Activated naive CD4-positive, alpha-beta T cell treated with anti-CD3 and anti-CD28 coated beads, Interleukin-2, amount 50 U/mL, for 24 hours (primary cell): ENCODE measurements around the gene IL11.
"Not testable (repeated sequence)": the region's sequence is repeated elsewhere in the genome, so short reads cannot be mapped to it uniquely, and the experiment has no call there.

Experiments
- H3K27ac Mint-ChIP-seq: one replicate; pipeline ENCODE4 v1.8.0; 2021; ENCODE audit warnings: mild to moderate bottlenecking, mixed read lengths
- H3K27me3 Mint-ChIP-seq: one replicate; pipeline ENCODE4 v1.8.0; 2021; ENCODE audit warnings: mixed read lengths
- H3K36me3 Mint-ChIP-seq: one replicate; pipeline ENCODE4 v1.8.0; 2021; ENCODE audit warnings: mixed read lengths
- H3K4me1 Mint-ChIP-seq: one replicate; pipeline ENCODE4 v1.8.0; 2021; ENCODE audit warnings: mixed read lengths
- H3K4me3 Mint-ChIP-seq: one replicate; pipeline ENCODE4 v1.8.0; 2021; ENCODE audit warnings: mild to moderate bottlenecking, mixed read lengths
- H3K9me3 Mint-ChIP-seq: one replicate; pipeline ENCODE4 v1.8.0; 2021; ENCODE audit warnings: mixed read lengths

IL11 gene

DNA sequence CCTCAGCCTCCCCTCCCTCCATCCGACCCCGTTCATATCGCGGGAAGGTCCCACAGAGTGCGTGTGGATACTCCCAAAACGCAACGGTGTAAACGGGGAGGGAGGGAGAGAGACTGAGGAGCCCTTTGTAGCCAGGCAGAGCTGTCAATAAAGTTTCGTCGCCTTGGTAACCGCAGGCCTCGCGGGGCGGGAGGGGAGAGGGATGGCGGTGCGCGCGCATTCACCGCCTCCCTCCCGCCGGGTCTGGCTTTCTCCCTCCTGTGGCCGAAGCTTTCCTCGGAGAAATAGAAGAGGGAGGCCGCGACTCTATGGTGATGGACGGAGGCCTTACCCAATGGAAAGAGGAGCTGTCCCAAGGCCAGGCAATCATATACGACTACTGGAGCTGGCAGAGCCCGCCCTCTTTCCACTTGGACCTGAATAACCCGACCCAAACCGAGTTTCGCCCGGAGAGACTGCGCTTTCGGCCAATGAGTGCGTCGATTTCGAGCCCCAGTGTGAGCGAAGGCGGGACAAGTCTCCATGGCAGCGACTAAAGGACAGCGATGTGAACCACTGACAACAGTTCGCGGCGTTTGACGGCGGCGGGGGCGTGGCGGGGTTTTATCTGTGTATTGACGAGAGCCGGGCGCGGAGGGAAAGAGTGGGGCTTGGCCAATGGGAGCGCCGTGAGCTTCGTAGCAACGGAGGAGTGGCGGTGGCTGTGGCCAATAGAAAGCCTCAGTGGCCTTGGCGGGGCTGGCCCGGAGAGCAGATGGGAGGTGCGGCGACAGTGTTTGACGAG lies 31.0 kb downstream of the IL11 start, which contains the start of gene KMT5C:
TSS of gene KMT5C (plus strand) at position 772 of the 784 bp plus-strand sequence. CDS start 2,061 bp downstream, outside the sequence.
- peak within 1 kb of the TSS; percentile 97 for H3K27ac Mint-ChIP-seq
- H3K36me3 Mint-ChIP-seq, result no peaks in the 10 kb centered on the region
- H3K4me3 Mint-ChIP-seq, result peak within 1 kb of the TSS; percentile 99
- H3K27me3 Mint-ChIP-seq, result peaks cover 2% of the 10 kb centered on the region
- peaks cover 25% of the 10 kb centered on the region for H3K4me1 Mint-ChIP-seq
- H3K9me3 Mint-ChIP-seq, result no peaks in the 10 kb centered on the region

GRCh38 chr19:55336101-55336500 lies 34.2 kb downstream of the IL11 start:
- Mint-ChIP-seq H3K9me3 (no peaks in the 10 kb centered on the region), H3K4me1 (peaks cover 19% of the 10 kb centered on the region), H3K36me3 (no peaks in the 10 kb centered on the region), H3K27ac (no peak overlapping the region), H3K27me3 (peaks cover 5% of the 10 kb centered on the region), H3K4me3 (no peak overlapping the region)

- Mint-ChIP-seq H3K4me3 (no peak overlapping the region), H3K27me3 (peaks cover 7% of the 10 kb centered on the region), H3K27ac (no peak overlapping the region), H3K4me1 (peaks cover 6% of the 10 kb centered on the region), H3K9me3 (no peaks in the 10 kb centered on the region), H3K36me3 (no peaks in the 10 kb centered on the region)
These were observed 36.4 kb downstream of the IL11 start for GRCh38 chr19:55333870-55334269.

GRCh38 chr19:55329791-55330190 lies 40.5 kb downstream of the IL11 start:
- H3K27ac Mint-ChIP-seq, H3K4me3 Mint-ChIP-seq, H3K4me1 Mint-ChIP-seq, H3K27me3 Mint-ChIP-seq, H3K9me3 Mint-ChIP-seq, H3K36me3 Mint-ChIP-seq: not testable (repeated sequence)

GRCh38 chr19:55328774-55329318 lies 41.4 kb downstream of the IL11 start:
- H3K27me3 Mint-ChIP-seq, H3K4me1 Mint-ChIP-seq, H3K36me3 Mint-ChIP-seq, H3K4me3 Mint-ChIP-seq, H3K9me3 Mint-ChIP-seq, H3K27ac Mint-ChIP-seq: not testable (repeated sequence)

DNA sequence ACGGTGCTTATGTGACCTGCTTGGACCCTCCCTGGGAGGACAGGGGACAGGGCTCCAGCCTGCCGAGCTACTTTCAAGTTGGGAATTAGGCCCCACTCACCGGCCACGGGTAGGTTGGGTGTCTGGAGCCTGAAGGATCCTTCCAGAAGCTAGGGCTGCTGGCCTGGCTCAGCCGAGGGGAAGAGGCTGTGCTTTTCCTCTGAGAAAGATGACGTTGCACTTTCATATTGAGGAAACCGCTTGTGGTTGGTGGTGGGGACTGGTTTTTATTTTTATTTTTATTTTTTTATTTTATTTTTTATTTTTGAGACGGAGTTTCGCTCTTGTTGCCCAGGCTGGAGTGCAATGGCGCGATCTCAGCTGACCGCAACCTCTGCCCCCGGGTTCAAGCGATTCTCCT lies 45.1 kb downstream of the IL11 start, which contains the start of gene TMEM150B:
TSS of gene TMEM150B (minus strand) at position 170 of the 400 bp plus-strand sequence. CDS start 4,305 bp downstream, outside the sequence.
- H3K27me3 Mint-ChIP-seq, result peaks cover 4% of the 10 kb centered on the region
- no peak within 1 kb of the TSS for H3K4me3 Mint-ChIP-seq
- no peaks in the 10 kb centered on the region for H3K36me3 Mint-ChIP-seq
- H3K27ac Mint-ChIP-seq, result no peak within 1 kb of the TSS
- no peaks in the 10 kb centered on the region for H3K9me3 Mint-ChIP-seq
- no peaks in the 10 kb centered on the region for H3K4me1 Mint-ChIP-seq

DNA sequence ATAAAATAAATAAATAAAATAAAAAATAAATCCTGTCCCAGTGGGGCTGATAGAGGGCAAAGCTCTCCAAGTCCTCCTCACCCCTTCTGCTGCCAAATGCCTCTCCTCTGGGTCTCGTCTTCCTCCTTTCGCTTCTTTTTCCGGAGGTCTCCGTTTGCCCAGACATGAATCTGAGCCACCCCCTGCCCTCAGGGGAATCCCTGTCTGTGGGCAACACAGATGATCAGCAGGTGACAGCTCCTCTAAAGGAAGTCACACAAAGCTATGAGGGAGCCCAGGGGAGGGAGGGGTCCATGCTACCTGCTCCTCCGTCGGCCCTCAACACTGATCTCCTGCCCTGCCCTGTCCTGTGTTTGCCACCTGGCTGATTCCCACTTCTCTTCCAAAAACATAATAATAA lies 45.6 kb downstream of the IL11 start:
- Mint-ChIP-seq H3K4me3 (no peak overlapping the region), H3K36me3 (no peaks in the 10 kb centered on the region), H3K9me3 (no peaks in the 10 kb centered on the region), H3K27me3 (peaks cover 4% of the 10 kb centered on the region), H3K27ac (no peak overlapping the region), H3K4me1 (no peaks in the 10 kb centered on the region)

- Mint-ChIP-seq H3K27me3 (peaks cover 2% of the 10 kb centered on the region), H3K4me1 (no peaks in the 10 kb centered on the region), H3K36me3 (no peaks in the 10 kb centered on the region), H3K4me3 (no peak overlapping the region), H3K27ac (no peak overlapping the region), H3K9me3 (no peaks in the 10 kb centered on the region)
These were observed 47.9 kb downstream of the IL11 start for GRCh38 chr19:55322204-55322885.

DNA sequence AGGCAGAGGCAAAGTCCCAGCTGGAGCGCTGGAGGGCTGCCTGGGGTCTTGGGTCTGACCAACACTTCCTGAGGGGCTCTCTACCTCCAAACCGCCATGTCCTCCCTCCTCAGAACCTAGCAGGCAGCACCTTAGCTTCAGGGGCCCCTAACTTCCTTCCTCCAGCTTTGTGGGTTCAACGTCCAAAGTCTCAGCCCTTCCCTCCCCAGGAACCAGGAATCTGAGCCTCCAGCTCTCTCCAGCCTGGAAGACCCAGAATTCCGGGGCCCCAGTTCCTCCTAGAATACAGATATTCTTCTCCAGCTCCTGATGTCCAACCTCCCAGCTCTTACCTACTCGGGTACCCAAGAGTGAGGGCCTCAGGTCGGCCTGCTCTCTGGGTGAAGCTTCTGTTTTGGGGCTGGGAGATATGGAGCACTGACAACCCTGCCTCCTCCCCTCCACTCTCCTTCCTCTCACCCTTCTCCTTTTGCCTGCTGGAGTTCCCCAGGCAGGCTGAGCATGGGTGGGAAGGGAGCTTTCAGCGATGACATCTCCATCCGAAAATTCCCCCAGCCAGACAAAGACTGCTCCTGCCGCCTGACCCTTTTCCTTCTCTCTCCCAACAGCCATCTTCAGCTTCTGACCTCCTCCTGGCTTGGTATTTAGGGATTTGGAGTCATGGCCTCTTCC lies 48.7 kb downstream of the IL11 start:
- Mint-ChIP-seq H3K9me3 (no peaks in the 10 kb centered on the region), H3K27me3 (peaks cover 2% of the 10 kb centered on the region), H3K36me3 (no peaks in the 10 kb centered on the region), H3K27ac (no peak overlapping the region), H3K4me1 (no peaks in the 10 kb centered on the region), H3K4me3 (no peak overlapping the region)

DNA sequence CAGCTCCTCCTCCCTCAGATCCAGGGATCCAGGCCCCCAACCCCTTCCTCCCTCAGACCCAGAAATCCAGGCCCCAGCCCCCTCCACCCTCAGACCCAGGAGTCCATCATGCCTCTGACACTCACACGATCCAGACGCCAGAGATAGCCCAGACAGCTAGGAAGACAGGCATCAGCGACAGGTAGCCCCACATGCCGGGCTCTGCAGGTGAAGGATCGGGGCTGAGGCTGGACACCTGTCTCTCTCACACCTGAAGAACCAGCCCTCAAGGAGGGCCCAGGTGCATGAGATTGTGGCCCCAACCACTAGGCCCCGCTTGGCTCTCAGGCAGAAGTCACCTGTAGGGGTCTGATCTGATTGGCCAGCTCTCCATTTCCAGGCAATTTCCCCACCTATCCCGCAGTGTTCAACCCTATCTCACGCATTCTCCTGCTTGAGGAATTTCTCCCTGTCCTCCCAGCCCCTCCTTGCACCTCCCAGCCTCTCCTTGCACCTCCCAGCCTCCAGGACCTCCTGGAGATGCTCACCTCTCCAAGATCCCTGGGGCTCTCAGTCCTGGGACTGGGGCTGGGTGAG lies 49.3 kb downstream of the IL11 start:
- Mint-ChIP-seq H3K9me3 (no peaks in the 10 kb centered on the region), H3K4me3 (no peak overlapping the region), H3K4me1 (no peaks in the 10 kb centered on the region), H3K27ac (no peak overlapping the region), H3K36me3 (no peaks in the 10 kb centered on the region), H3K27me3 (peaks cover 2% of the 10 kb centered on the region)

GRCh38 chr19:55319785-55320184 lies 50.5 kb downstream of the IL11 start:
- Mint-ChIP-seq H3K27ac (no peak overlapping the region), H3K9me3 (no peaks in the 10 kb centered on the region), H3K4me3 (no peak overlapping the region), H3K4me1 (no peaks in the 10 kb centered on the region), H3K27me3 (peaks cover 2% of the 10 kb centered on the region), H3K36me3 (no peaks in the 10 kb centered on the region)

DNA sequence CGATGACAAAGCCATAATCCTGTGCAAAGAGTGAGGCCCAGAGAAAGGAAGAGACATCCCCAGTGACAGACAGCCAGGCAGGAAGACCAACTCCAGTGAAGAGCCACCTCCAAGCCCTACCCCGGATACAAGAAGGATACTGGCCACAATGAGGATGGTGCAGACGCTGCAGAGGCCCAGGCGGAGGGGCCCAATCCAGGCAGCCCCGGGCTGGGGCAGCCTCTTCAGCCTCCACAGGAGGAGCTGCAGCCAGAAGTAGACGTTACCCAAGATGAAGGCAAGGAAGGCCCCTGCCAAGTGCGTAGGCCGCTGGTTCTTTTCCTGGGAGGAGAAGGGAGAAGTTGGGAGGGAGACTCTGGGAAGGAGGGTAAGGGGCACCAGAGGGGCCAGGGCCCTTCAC lies 53.6 kb downstream of the IL11 start:
- H3K27ac Mint-ChIP-seq, result peak overlapping the region; percentile 43

DNA sequence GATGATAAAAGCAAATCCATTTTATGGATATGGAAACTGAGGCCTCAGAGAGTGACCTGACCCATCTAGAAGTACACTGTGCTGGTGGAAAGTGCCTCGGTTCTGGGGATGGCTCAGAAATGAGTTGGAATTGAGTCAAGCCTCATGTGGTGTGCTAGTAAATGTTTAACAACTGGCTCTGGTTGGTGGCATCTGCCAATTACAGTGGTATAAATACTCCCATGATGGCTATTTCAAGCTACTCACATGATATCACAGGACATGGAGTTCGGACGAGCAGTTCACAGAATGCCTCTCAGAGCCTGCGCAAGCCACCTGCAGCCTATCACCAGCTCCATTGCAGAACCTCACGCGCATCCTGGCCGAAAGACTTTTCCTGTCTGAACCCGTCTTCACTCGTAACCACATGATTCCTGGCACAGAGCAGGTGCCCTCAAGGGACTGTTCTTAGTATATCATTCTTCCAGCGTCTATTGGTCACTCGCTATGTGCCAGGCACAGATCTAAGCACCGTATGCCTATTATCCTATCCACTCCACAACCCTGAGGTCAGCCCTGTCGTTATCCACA lies 54.2 kb downstream of the IL11 start:
- H3K9me3 Mint-ChIP-seq, result no peaks in the 10 kb centered on the region
- H3K36me3 Mint-ChIP-seq, result no peaks in the 10 kb centered on the region
- no peak overlapping the region for H3K4me3 Mint-ChIP-seq
- H3K27ac Mint-ChIP-seq, result peak overlapping the region; percentile 43
- no peaks in the 10 kb centered on the region for H3K4me1 Mint-ChIP-seq
- no peaks in the 10 kb centered on the region for H3K27me3 Mint-ChIP-seq

More for the DNA sequence above, 53.6 kb downstream of the IL11 start:
- H3K4me3 Mint-ChIP-seq, result no peak overlapping the region
- H3K9me3 Mint-ChIP-seq, result no peaks in the 10 kb centered on the region
- no peaks in the 10 kb centered on the region for H3K27me3 Mint-ChIP-seq
- H3K36me3 Mint-ChIP-seq, result no peaks in the 10 kb centered on the region
- no peaks in the 10 kb centered on the region for H3K4me1 Mint-ChIP-seq

DNA sequence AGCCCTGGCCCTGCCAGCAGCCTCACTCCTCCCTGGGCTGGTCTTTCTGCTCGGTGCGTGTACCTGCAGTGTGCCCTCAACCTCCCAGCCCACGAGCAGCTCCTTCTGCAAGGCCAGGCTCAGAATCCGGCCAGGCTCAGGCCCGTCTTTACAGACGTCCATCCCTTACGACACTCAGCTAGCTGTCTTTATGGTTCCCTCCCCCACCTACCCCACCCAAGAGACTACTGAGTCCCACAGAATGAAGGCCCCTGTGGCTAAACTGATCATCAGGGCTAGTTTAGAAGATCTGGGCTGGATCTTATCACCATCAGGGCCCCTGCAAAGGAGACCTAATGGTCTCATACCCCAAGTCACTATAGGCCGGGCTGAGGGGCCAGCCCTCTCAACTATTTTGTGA lies 55.9 kb downstream of the IL11 start:
- no peaks in the 10 kb centered on the region for H3K9me3 Mint-ChIP-seq
- H3K27ac Mint-ChIP-seq, result no peak overlapping the region
- H3K4me1 Mint-ChIP-seq, result no peaks in the 10 kb centered on the region
- no peak overlapping the region for H3K4me3 Mint-ChIP-seq
- H3K27me3 Mint-ChIP-seq, result no peaks in the 10 kb centered on the region
- no peaks in the 10 kb centered on the region for H3K36me3 Mint-ChIP-seq
